Measurements from ENCODE around the gene NUTM1.
"Not testable (repeated sequence)": the region's sequence is repeated elsewhere in the genome, so short reads cannot be mapped to it uniquely, and the experiment has no call there.

NUTM1 gene

GRCh38 chr15:34365091-34365825 lies 22.1 kb downstream of the NUTM1 start:
- DNase-seq: peak; percentile 9

DNA sequence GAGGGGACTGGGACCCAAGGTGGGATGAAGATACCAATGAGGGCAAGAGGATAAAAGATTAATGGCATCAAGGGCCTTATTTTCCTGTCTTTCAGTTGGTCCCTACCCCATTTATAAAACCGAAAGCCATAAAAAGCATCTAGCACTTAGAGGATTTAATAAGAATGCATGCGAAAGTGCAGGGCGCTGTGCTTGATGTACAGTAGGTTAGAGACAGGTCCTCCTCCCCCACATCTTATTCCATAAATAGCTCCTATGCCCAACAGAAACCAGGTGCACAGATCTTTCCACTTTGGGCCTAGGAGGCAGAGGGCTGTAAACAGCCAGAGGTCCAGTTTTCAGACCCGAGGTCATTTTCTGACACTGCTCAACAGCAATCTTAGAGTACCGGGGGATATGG lies 22.7 kb downstream of the NUTM1 start:
- DNase-seq: no peak

DNA sequence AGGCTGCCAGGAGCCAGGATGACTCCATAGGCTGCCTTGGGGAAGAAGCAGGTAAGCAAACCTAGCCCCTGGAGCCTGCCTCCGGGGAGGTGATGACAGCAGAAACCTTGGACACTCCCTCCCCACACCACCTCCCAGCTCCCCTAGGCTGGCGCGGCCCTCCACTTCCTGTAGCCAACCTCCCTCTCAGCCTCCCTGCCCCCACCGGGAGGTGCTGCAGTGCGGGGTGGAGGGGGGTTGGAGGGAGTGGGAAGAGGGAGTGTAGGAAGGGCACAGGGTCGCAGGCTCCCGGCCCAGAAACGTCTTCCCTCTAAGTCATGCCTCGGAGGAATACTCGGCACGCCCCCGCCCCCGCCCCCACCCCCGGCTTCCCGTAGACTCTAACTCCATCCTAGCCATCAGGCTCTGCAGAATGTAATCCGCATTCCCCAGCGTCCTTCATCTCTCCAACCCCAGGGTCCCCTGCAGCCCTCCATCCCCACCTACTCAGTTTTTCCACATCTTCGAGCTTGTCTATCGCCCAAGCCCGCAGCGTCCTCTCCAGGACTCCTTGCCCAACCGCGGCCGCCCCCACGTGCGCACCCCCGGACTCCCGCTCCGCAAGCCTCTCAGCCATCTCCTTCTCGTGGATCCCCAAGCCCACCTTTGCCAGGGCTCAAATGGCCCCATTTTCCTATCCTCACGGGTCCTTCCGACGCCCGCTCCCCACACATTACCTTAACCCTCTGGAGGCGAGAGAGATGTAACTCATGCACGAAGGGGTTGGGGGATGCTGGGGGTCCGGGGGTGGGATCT lies 23.4 kb downstream of the NUTM1 start:
- peak; percentile 74 for DNase-seq

- DNase-seq: peak; percentile 93
Observed at GRCh38 chr15:34367101-34368081, 24.3 kb downstream of the NUTM1 start, which contains the start of gene LPCAT4. Gene LPCAT4, minus strand, starts transcription at chr15:34367196. Its CDS starts 96 bp downstream, at chr15:34367100.

DNA sequence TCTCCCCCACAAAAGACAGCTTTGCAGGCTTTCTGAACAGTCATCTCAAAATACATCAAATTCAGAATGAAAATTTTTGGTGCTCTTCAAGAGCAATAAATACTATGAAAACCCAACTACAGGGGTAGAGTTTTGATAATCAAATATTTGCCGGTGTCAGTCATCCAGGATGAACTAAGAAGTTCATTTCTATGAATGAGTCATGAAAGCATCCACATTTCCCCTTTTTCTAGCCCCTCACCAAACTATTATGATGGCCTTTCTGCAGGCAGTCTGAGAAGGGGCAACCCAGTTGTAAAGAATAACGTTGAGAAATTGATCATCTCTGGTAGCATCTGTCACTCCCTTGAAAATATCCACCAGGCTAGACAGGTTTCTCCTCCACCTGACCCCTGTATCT lies 27.0 kb downstream of the NUTM1 start:
- DNase-seq: no peak

DNA sequence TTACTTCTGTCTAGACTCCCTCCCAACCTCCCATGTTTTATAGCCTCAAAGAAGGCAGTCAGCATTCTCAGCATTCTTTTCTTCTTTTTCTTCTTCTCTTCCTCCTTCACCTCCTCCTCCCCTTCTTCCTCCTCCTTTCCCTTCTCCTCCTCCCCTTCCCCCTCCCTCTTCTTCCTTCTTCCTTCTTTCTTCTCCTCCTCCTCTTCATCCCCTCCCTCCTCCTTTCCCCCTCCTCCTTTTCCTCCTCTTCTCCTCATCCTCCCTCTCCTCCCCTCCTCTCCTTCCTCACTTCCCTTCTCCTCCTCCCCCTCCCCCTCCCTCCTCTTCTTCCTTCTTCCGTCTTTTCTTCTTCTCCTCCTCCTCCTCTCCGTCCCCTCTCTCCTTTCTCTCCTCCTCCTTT lies 27.5 kb downstream of the NUTM1 start:
- no peak for DNase-seq

DNA sequence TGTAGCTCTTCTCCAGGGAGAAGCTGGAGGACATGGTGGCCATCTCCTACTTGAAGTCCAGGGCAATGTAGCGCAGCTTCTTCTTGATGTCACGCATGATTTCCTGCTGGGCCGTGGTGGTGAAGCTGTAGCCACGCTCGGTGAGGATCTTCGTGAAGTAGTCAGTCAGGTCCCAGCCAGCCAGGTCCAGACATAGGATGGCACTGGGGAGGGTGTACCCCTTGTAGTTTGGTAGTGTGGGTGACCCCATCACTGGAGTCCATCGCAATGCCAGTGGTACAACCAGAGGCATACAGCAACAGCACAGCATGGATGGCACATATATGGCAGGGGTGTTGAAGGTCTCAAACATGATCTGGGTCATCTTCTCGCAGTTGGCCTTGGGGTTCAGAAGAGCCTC lies 30.8 kb downstream of the NUTM1 start:
- no peak for DNase-seq

- DNase-seq: no peak
Observed at GRCh38 chr15:34374816-34375215, 31.7 kb downstream of the NUTM1 start.

GRCh38 chr15:34375541-34375940 lies 32.4 kb downstream of the NUTM1 start:
- DNase-seq: not testable (repeated sequence)

DNA sequence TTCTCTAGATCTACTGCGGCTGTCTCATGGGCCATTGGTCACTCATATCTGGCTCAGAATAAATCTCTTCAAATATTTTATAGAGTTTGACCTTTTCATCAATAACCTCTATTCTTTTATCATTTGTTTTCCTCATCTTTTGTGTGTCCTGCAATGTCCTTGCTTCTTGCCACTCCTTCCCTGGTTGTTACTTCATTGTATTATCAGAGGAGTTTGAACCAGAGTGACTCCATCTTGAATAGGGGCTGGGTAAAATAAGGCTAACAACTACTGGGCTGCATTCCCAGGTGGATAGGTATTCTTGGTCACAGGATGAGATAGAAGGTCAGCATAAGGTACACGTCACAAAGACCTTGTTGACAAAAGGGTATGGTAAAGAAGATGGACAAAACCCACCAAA lies 33.7 kb downstream of the NUTM1 start:
- DNase-seq: no peak

DNA sequence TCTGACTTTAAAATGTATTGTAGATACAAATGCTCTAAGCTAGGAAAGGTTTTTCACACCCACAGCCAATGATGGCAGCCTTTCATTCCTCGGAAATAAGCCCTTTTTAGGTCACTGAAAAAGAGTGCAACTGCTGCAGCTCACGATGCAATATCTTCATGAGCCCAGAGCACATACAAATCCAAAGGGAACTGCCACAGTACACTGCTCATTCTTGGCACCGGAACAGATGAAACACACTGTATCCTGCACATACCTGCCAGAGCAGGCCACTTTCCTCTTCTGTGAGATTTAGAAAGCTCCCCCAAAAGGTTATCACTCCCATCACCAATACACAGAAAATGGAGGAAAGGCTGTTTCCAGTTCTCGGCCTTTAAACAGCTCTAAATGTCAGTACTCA lies 37.4 kb downstream of the NUTM1 start:
- DNase-seq: not testable (repeated sequence)

DNA sequence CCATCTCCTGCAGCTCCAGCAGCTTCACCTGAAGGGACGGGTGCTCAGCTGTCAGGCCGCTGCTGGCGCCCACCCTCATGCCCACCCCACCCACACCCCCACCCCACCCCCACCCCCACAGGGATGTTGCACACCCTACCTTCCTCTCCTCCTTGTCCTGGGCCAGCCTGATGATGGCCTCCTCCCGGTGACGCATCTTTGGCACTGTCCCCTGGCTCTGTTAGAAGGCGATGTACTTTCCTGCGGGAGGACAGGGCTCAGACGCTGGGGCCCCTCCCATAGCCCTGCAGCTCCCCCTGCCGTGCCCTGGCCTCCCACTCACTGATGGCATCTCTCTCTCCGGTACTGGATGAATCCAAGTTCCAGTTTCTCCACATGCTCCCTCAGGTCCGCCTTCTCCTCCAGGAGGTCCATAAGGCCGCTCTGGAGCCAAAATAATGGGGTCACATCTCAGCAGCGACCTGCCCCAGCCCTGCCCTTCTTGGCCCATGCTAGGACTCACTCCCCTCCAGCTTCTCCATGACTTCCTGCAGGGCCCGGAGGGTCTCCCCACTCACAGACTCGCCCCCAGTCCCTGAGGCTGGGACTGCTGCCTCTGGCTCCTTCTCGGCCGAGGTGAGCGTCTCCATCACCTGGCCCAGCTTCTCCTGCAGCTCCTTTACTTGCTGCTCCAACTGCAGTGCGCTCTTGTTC lies 38.9 kb downstream of the NUTM1 start:
- not testable (repeated sequence) for DNase-seq

DNA sequence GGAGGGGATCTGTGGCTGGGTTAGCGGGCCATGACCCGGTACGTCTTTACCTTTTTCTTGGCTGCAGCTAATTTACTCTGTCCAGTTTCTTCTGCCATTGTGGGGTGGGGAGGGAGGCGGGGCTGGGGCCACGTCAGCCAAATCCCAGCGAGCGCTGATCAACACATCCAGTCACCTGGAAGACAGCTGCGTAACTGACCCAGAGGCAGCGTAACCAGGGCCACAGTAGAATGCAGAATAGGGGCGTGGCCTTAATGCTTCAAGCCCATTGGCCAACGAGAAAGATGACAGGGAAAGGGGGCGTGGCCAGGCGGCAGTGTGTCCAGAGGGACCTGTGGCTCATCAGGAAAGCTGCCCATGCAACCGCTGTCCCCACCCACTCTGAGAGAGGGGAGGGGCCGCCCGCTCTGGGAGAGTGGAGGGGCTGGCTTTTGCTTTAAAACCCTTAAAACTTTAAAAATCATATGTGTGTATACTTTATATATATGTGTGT lies 46.5 kb downstream of the NUTM1 start:
- DNase-seq: not testable (repeated sequence)

- not testable (repeated sequence) for DNase-seq
Observed at GRCh38 chr15:34392981-34393380, 49.9 kb downstream of the NUTM1 start.

GRCh38 chr15:34397637-34398259 lies 54.6 kb downstream of the NUTM1 start:
- DNase-seq: not testable (repeated sequence)

DNA sequence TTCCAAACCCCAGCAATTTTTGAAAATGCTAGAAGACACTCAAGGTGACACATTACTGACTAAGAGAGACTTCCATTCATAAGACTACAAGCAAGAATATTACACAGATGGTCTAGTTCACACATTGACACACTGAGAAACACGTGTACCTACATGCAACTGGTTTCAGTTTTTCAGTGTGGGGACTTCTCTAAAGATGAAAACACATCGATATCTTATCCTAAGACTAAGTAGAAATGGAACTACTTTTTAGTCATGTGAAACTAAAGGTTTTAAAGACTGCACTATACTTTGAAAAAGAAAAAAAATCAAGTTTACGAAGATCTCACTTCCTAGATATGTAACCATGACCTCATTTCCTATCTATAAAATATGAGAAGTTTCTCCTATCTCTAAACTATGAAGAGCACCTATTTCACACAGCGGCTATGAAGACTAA lies 60.1 kb downstream of the NUTM1 start:
- DNase-seq: not testable (repeated sequence)

GRCh38 chr15:34403899-34404298 lies 60.8 kb downstream of the NUTM1 start:
- not testable (repeated sequence) for DNase-seq

Data from stimulated activated CD4-positive, alpha-beta T cell treated with anti-CD3 and anti-CD28 coated beads, Interleukin-15, amount 100 ng/mL, for 24 hours (primary cell).